COLO668 (cell line): Measurements from ENCODE around the gene TPPP.
"Not testable (repeated sequence)": the region's sequence is repeated elsewhere in the genome, so short reads cannot be mapped to it uniquely, and the experiment has no call there.

Source experiments
- DNase-seq: peaks from one replicate; lab custom pipeline; 2025; ENCODE audit not compliant: unreplicated experiment; lab: John Stamatoyannopoulos, UW

Gene TPPP

DNA sequence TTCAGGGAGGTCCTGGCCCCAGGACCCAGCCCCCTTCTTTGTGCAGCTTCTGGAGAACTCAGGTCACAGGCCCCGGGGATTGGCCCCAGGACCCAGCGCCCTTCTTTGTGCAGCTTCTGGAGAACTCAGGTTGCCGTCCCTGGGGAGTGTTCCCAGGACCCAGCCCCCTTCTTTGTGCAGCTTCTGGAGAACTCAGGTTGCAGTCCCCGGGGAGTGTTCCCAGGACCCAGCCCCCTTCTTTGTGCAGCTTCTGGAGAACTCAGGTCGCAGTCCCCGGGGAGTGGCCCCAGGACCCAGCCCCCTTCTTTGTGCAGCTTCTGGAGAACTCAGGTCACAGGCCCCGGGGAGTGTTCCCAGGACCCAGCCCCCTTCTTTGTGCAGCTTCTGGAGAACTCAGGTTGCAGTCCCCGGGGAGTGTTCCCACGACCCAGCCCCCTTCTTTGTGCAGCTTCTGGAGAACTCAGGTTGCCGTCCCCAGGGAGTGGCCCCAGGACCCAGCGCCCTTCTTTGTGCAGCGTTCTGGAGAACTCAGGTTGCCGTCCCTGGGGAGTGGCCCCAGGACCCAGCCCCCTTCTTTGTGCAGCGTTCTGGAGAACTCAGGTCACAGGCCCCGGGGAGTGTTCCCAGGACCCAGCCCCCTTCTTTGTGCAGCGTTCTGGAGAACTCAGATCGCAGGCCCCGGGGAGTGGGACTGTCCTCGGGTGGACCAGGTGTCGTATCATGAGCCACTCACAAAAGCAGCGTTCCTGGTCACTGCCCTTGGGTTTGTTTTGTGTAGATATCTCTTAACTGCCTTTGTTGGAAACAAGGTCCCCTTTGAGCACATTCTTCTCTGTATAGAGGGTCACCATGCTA is 64.6 kb downstream of the TPPP start:
- DNase-seq, result not testable (repeated sequence)

DNA sequence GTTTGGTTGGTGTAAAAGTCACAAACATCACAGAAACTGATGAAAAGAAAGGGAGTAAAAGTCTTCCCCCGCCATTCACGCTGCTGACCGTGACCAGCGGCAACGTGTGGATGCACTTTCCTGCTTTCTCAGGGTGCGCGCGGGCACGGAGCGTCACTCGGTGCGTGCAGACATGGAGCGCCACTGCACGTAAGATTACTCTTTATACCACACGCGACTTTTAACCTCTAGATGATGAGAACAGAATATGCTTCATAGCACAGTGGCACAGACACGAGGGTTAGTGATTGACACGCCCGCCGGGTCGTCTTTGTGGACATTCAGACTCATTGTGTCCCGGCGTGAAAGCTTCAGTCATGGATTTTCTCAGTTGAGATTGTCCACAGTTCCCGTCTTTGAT is 65.3 kb downstream of the TPPP start:
- no peak for DNase-seq

DNA sequence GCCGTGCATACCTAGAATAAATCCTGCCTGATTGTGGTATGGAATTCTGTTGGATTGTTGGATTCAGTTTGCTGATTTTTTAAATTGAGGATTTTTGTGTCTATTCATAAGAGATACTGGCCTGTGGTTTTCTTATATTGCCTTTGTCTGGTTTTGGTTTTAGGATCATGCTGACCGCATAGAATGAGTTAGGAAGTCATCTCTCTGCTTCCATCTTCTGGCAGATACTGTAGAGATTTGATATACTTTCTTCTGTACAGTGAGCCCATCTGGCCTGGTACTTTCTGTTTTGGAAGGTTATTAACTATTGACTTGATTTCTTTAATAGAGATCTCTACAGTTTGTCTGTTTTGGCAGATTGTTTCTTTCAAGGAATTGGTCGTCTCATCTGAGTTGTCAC is 66.3 kb downstream of the TPPP start:
- DNase-seq, result no peak

DNA sequence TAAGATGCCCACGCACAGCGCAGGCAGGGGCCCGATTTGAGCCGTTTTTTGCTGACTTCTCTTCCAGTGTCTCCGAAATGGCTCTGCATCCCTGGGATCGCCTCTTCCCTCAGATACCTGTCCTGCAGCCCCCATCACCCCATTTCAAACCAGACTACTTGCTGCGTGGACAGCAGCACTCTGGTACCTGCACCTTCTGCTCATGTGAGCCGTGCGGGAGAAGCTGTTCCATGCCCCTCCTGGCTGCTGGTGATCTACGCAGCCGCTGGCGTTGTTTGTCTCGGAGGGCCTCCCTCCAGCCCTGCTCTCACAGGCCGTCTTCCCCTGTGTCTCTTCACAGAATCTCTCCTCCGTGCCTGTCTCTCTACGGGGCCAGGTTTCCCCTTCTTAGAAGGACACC is 67.6 kb downstream of the TPPP start:
- DNase-seq, result no peak

GRCh38 chr5:624951-625230 is 68.3 kb downstream of the TPPP start:
- DNase-seq, result no peak

GRCh38 chr5:624118-624950 is 68.8 kb downstream of the TPPP start:
- DNase-seq, result no peak

DNA sequence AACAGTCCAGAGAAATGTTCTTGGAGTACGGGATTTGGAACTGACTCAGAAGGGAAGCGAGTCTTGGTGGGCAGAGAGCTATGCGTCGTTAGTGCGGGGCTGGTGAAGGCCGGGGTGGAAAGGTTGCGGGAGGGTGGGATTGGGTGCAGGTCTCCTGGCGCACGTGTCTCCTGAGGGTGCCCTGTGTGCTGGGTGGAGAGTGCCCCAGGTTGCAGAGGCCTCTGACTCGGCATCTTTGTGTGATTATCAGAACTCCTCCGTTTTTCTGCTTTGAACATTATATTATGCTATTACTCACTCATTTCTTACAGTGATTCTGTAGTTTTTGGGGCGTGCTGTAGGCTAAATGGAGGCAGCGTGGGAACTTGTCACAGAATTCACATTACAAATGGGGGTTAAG is 69.6 kb downstream of the TPPP start:
- no peak for DNase-seq

- no peak for DNase-seq
Measured at GRCh38 chr5:622946-623522, 70.1 kb downstream of the TPPP start.

DNA sequence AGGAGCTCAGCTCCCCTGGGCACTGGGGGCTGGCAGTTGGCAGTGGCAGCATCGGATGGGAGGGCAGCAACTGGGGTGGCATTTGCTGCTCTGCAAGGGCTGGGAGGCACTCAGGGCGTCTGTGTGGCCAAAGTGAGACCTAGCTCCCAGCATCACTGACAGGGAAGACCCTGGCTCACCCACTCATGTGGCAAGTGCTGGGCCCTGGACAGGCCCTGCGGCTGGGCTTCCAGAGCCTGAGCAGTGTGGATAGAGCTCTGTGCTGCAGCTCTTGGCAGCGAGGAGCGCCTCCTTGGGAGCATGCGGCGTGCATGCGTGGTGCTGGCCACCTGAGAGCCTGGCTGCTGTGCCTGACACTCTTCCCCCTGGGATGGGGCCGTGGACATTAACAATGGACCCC is 70.8 kb downstream of the TPPP start:
- no peak for DNase-seq

- no peak for DNase-seq
Measured at GRCh38 chr5:621341-621761, 71.8 kb downstream of the TPPP start.

DNA sequence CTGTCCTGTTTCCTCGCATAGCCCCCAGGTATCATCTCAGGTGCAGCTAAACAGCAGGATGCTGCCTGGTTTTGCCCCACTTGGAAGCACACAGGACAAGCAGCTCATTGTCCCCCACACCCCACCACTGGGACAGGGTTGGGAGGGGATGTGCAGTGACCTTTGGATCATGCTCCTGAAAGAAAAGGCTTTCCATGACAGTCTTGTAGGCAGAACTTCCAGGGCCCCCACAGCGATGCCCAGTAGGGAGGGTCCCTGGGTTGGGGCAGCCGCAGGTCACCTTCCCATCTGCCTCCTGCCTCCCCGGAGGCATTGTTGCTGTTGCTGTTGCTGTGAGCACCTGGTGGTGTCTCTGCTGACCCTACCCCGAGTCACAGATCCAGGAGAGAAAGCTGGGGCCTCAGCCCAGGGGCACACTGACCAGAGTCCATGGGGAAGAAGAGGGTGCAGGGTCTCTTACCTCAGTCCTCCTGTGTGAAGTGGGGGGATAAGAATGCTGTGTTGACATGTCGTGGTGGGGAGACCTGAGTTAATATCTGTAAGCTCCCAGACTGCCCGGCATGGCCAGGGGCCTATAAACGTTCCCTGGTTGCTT is 72.5 kb downstream of the TPPP start:
- DNase-seq, result no peak

DNA sequence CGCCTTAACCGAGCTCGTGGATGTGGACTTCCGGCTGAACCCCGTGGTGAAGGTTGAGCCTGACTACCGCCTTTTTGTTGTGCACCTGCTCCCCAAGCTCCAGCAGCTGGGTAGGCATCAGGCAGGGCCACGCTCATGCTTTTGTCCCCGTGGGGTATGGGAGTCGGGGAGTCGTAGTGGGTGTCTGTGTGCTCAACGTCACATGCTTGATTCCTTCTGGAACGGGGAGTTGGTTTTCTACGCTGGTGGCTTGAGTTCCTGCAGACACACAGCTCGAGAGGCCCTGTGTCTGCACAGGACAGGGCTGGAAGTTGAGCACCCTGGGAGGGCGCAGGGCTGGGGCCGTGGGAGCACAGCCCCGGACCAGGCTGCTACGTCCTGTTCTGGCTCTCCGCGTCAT is 73.0 kb downstream of the TPPP start:
- DNase-seq, result no peak

- no peak for DNase-seq
Measured at GRCh38 chr5:619444-619843, 73.7 kb downstream of the TPPP start.

- DNase-seq, result no peak
Measured at GRCh38 chr5:618450-618849, 74.7 kb downstream of the TPPP start.

GRCh38 chr5:617896-618295 is 75.3 kb downstream of the TPPP start:
- DNase-seq, result no peak

- peak; percentile 46 for DNase-seq
Measured at GRCh38 chr5:616484-617039, 76.6 kb downstream of the TPPP start.

- peak; percentile 71 for DNase-seq
Measured at GRCh38 chr5:612498-613424, 80.4 kb downstream of the TPPP start.

DNA sequence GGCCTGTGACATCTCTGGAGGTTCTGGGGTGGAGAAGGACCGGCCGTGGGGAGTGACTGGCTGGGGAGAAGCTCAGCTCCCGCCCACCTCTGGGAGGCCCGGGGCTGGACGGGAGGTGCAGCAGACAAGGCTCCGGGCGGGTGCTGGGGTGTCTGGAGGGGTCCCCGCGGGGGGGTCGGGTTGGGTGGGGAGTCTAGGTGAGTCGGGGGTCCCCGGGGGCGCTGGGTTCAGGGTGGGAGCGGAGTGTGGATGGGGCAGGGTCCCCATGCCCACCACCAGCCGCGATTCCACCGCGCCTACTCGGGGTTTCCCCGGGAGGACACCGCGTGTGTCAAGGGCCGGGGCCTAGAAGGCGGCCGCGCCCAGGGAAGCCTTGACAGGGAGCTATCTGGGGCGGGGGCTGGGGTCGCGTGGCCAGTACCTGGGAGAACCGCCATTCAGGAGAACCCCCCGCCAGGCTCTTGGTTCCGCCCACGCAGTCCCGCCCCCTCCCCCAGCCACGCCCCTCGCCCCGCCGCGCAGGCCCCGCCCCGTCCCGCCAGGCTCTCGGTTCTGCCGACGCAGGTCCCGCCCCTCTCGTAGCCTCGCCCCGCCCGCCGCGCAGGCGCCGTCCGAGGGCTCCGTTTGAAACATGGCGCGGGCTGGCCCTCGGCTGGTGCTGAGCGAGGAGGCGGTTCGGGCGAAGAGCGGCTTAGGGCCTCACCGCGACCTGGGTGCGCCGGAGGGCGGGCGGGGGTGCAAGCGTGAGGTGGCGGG is 81.2 kb downstream of the TPPP start, which contains the start of gene CEP72:
Gene CEP72, plus strand, starts transcription at position 610 of the 756 bp plus-strand sequence. Its CDS starts 22 bp downstream, at position 632.
- DNase-seq, result peak; percentile 95
